AG09309 (cell line): Measurements from ENCODE around the gene NTM.

ENCODE experiments used
- DNase-seq: peaks from one replicate; pipeline ENCODE4 v3.0.0-alpha.2; 2010; ENCODE audit warnings: low read depth
- H3K4me3 ChIP-seq: 2 replicates; pipeline ENCODE4 v1.5.1; 2011; ENCODE audit warnings: mild to moderate bottlenecking, low read depth, low read length, moderate library complexity; ENCODE audit not compliant: control insufficient read depth
- TF ChIP-seq, protein P1 (sequence below): IDR thresholded peaks from 2 replicates; pipeline ENCODE4 v1.5.1; 2011; ENCODE audit warnings: mild to moderate bottlenecking, low read depth, low read length, inconsistent platforms; ENCODE audit not compliant: insufficient read depth, control insufficient read depth; ENCODE audit errors: missing control alignments

NTM gene

DNA sequence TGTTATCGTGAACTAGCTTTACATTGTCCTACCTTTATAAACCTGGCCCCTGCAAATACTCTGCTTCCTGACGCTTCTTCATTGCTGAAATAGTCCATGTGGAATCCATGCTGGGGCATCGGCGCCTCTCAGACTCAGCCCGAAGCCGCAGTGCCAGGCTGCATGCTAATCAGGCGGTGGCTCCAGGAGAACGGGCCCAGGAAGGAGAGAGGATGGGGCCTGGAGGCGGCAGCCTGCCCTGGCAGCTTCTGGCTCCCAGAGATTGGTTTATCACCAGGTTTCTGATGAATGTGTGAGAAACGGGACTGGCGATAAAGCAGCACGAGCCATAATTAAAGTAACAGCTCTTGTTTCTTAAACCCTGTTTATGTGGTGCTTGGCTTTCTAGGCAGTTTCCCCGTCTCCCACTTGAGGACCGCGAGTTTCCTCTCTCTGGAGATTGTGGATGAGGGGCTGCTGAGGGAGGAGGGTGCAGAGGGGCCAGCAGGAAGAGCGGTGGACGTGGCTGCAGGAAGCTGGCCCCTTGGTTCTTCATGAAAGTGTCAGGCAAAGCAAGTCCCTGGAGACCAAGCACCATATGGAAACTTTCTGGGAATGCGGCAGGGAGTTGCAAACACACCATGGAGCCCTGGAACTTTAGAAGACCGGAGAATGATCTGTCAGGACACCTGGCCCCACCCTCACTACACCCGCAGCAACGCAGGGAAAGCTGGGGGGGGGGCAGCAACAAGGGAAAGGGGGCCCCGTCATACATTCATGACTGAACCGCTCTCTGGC is 93.4 kb downstream of the NTM start:
- no peak for DNase-seq
- TF ChIP-seq, protein P1, sequence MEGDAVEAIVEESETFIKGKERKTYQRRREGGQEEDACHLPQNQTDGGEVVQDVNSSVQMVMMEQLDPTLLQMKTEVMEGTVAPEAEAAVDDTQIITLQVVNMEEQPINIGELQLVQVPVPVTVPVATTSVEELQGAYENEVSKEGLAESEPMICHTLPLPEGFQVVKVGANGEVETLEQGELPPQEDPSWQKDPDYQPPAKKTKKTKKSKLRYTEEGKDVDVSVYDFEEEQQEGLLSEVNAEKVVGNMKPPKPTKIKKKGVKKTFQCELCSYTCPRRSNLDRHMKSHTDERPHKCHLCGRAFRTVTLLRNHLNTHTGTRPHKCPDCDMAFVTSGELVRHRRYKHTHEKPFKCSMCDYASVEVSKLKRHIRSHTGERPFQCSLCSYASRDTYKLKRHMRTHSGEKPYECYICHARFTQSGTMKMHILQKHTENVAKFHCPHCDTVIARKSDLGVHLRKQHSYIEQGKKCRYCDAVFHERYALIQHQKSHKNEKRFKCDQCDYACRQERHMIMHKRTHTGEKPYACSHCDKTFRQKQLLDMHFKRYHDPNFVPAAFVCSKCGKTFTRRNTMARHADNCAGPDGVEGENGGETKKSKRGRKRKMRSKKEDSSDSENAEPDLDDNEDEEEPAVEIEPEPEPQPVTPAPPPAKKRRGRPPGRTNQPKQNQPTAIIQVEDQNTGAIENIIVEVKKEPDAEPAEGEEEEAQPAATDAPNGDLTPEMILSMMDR: no peak
- H3K4me3 ChIP-seq: no peak overlapping the region

DNA sequence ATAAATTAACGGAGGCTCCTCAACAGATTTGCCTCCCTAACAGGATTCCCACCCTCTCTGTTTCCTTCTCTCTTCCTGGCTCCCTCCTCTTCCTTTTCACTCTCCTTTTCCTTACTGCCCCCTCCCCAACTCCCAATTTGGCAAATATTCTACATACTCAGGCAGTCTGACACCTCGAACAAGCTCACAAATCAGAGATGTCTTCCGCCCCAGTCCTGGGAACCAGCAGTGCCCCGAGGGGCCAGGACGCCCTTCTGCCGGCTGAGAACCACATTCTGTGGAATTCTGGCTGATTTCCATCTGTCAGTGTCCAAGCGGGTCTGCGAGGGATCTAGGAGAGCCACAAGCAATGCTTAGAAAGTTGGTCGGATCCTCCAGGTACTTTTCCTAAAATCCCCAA is 94.0 kb downstream of the NTM start:
- DNase-seq: no peak
- no peak overlapping the region for H3K4me3 ChIP-seq
- TF ChIP-seq, protein P1: no peak

DNA sequence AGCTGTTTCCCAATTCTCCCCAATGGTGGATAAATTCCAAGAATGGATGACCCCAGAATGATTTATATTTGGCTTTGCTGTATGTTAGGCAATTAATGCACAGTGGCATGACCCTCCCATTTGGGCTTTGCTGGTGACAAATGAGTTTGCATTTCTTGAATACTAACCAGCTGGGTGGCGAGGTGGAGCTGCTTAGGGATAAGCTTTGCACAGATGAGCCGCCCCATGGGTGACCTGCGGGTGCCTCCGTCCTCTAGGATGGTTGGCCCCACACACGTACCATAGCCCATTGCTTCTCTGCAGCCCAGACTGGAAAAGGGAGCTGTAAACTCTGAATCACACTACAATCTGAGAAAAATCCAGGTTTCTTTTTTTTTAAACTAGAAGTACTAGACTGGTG is 94.6 kb downstream of the NTM start:
- DNase-seq: no peak
- TF ChIP-seq, protein P1: no peak
- no peak overlapping the region for H3K4me3 ChIP-seq

DNA sequence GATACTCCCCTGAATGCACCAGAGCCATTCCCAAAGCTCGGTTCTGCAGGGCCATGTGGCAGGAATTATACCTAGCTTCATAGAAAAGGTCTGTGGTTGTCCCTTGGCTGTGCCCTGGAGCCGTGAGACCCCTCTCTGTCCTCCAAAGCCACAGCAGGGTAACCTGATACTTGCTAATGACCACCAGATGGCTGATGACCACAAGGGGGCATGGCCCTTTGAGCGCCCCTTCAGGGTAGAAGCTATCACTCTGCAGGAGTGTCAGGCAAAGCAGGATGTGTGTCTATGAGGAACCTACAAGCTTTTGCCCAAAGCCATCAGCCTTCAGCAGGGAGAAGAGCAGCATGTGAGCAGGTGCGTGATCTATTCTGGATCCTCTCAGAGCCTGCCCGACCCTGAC is 95.3 kb downstream of the NTM start:
- no peak overlapping the region for H3K4me3 ChIP-seq
- DNase-seq: no peak
- TF ChIP-seq, protein P1: no peak

DNA sequence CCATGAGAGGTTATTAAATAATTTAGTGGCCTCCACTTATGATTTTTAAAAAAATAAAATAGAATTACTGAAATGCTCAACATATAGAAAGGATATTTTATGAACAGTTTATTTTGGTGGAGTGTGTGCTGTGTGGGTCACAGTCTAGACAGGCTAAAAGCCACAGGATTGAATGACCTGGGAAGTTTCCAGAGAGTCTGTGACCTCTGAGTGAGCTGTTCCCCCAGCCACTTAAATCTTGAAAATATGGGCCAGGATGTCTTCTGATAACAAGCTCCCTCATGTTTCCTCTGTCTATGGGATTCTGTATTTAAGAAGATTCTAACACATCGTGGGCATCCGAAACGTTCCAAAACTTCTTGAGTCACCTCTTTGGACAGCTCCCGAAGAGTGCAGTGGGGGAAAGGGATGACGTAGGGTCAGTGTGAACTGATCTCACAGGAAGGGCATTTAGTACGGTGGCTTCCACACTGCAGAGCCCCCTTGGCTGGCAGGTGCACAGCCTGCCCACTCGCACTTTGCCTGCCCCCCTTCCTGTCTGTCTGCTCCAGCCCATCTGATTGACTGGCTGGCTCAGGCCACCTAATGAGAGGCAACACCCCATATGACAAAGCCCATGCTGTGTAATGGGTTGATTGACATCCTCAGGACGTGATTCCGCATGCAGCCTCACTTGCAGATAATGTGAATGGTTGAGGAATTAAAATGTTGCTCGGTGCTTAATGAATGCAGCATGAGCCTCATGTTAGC is 97.4 kb downstream of the NTM start:
- no peak for DNase-seq
- no peak overlapping the region for H3K4me3 ChIP-seq
- TF ChIP-seq, protein P1: no peak

DNA sequence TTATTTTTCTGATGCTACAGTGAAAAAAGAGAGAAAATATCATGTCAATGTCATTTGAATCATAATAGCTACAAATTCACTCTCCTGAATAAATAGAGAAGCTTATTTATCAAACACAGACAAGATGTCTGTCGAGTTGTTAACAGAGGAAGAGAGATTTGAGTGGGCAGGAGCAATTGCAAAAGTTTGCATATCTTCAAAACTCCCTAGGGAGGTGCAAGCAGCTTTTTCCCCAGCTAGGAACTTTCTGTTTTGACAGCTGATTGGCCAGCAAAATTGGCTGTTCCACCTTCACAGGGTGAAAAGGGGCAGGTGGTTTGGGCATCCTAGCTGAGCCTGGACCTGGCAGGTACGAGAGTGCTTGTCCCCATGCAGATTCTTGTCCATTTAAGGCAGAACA is 98.2 kb downstream of the NTM start:
- DNase-seq: no peak
- TF ChIP-seq, protein P1: no peak

More for the DNA sequence above, 98.2 kb downstream of the NTM start:
- H3K4me3 ChIP-seq: no peak overlapping the region
